Esophagus muscularis mucosa (tissue), 4 donors: Measurements from ENCODE around the gene NINJ2. TPM values are rescaled to one million over a fixed set of nuclear protein-coding genes. Genes with fewer than 3 reads are reported as not detected.

ENCODE experiments used
- DNase-seq: peaks from one replicate; pipeline ENCODE4 v3.0.0-alpha.2; 2017; ENCODE audit errors: extremely low spot score
- H3K27ac ChIP-seq, 4 donors: fragments of 200-600 bp; sonication (generic); replicated peaks in 1 of 4; 1 replicate in 3 of 4; 2 replicates in 1 of 4; pipeline ENCODE4 v1.5.1; 2016 to 2019; ENCODE audit warnings: mild to moderate bottlenecking in 1 of 4
- H3K27me3 ChIP-seq, 4 donors: fragments of 200-600 bp; sonication (generic); one replicate each; pipeline versions ENCODE4 v1.5.1 to v1.6.0; 2016 to 2019
- H3K36me3 ChIP-seq, 4 donors: fragments of 200-600 bp; sonication (generic); one replicate each; pipeline ENCODE4 v1.5.1; 2016 to 2019
- H3K4me1 ChIP-seq, 4 donors: fragments of 200-600 bp; sonication (generic); one replicate each; pipeline ENCODE4 v1.5.1; 2016 to 2019
- H3K4me3 ChIP-seq, 4 donors: fragments of 200-600 bp; sonication (generic); 1 replicate in 2 of 4; 2 replicates in 2 of 4; pipeline ENCODE4 v1.5.1; 2016 to 2019; ENCODE audit warnings: mild to moderate bottlenecking in 4 of 4, moderate library complexity in 1 of 4
- H3K9me3 ChIP-seq, 4 donors: fragments of 200-600 bp; sonication (generic); 1 replicate in 3 of 4; 2 replicates in 1 of 4; pipeline ENCODE4 v1.5.1; 2016 to 2019
- EP300 ChIP-seq: sonication (generic); formaldehyde crosslinking; IDR thresholded peaks from one replicate; pipeline ENCODE4 v1.6.1; 2017; ENCODE audit warnings: antibody characterized with exemption
- POLR2A ChIP-seq: fragments of 450-650 bp; IDR thresholded peaks from one replicate; pipeline ENCODE4 v1.6.1; 2017; ENCODE audit warnings: antibody characterized with exemption, moderate library complexity, mild to moderate bottlenecking, low read depth
- POLR2AphosphoS5 ChIP-seq, 2 donors: sonication (generic); formaldehyde crosslinking; IDR thresholded peaks; one replicate each; pipeline ENCODE4 v1.6.1; 2017; ENCODE audit warnings: antibody characterized with exemption in 2 of 2
- WGBS: methylation state at CpG from one replicate; pipeline ENCODE4 v1.1.5; 2018; 5-methylcytosine and 5-hydroxymethylcytosine counted together
- intact Hi-C: fragments of 100-400 bp; cut with DNase I; formaldehyde crosslinking; loops from one replicate; pipeline ENCODE4 v1.15.1; 2023
- total RNA-seq, 4 donors: library from RNA; depleted of rRNA; stranded (reverse); fragments of >200 nt; gene quantifications; one replicate each; pipeline versions ENCODE4 v1.1.0 to v1.2.1, GENCODE V29; 2016
- TF ChIP-seq, protein P1 (sequence below), 3 experiments: fragments of 200-600 bp in 2 of 3; fragments of 450-650 bp in 1 of 3; sonication (generic) in 2 of 3; IDR thresholded peaks; one replicate each; pipeline ENCODE4 v1.5.1; 2017 to 2019; ENCODE audit warnings: antibody characterized with exemption in 3 of 3, mild to moderate bottlenecking in 2 of 3, moderate library complexity in 1 of 3

Gene NINJ2
- total RNA-seq, 4 donors from 2014 or later = 2.9 to 11.1 (median 7.1) TPM

GRCh38 chr12:604956-605355, 58.3 kb downstream of the NINJ2 start:
- WGBS = 81% methylated on average over 7 of the region's 7 CpGs
- Histone ChIP-seq H3K27ac (no peak overlapping the region), H3K36me3 (no peaks in the 10 kb centered on the region), H3K4me3 (no peak overlapping the region), H3K27me3 (no peaks in the 10 kb centered on the region), H3K9me3 (no peaks in the 10 kb centered on the region), H3K4me1 (peaks cover 10 to 24% (median 19%) of the 10 kb centered on the region in 4 donors)
- intact Hi-C loops = no loop called here
- DNase-seq = no peak
- no peak for TF ChIP-seq EP300
- TF ChIP-seq POLR2A = no peak
- TF ChIP-seq, protein P1, sequence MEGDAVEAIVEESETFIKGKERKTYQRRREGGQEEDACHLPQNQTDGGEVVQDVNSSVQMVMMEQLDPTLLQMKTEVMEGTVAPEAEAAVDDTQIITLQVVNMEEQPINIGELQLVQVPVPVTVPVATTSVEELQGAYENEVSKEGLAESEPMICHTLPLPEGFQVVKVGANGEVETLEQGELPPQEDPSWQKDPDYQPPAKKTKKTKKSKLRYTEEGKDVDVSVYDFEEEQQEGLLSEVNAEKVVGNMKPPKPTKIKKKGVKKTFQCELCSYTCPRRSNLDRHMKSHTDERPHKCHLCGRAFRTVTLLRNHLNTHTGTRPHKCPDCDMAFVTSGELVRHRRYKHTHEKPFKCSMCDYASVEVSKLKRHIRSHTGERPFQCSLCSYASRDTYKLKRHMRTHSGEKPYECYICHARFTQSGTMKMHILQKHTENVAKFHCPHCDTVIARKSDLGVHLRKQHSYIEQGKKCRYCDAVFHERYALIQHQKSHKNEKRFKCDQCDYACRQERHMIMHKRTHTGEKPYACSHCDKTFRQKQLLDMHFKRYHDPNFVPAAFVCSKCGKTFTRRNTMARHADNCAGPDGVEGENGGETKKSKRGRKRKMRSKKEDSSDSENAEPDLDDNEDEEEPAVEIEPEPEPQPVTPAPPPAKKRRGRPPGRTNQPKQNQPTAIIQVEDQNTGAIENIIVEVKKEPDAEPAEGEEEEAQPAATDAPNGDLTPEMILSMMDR (IDR thresholded peaks at IDR 0.05) = no peak
- TF ChIP-seq POLR2AphosphoS5 (IDR thresholded peaks at IDR 0.05) = no peak

GRCh38 chr12:602700-603068, 60.6 kb downstream of the NINJ2 start:
- no peaks in the 10 kb centered on the region for H3K36me3 ChIP-seq
- no peak for TF ChIP-seq EP300
- TF ChIP-seq POLR2A = no peak
- TF ChIP-seq, protein P1 (IDR thresholded peaks at IDR 0.05) = no peak
- no peak for TF ChIP-seq POLR2AphosphoS5 (IDR thresholded peaks at IDR 0.05)
- DNase-seq = no peak
- no peak overlapping the region for H3K27ac ChIP-seq
- H3K4me3 ChIP-seq = no peak overlapping the region
- H3K4me1 ChIP-seq = peaks cover 3 to 19% (median 5%) of the 10 kb centered on the region in 4 donors
- H3K27me3 ChIP-seq = no peaks in the 10 kb centered on the region
- no peaks in the 10 kb centered on the region for H3K9me3 ChIP-seq
- intact Hi-C loops = no loop called here

DNA sequence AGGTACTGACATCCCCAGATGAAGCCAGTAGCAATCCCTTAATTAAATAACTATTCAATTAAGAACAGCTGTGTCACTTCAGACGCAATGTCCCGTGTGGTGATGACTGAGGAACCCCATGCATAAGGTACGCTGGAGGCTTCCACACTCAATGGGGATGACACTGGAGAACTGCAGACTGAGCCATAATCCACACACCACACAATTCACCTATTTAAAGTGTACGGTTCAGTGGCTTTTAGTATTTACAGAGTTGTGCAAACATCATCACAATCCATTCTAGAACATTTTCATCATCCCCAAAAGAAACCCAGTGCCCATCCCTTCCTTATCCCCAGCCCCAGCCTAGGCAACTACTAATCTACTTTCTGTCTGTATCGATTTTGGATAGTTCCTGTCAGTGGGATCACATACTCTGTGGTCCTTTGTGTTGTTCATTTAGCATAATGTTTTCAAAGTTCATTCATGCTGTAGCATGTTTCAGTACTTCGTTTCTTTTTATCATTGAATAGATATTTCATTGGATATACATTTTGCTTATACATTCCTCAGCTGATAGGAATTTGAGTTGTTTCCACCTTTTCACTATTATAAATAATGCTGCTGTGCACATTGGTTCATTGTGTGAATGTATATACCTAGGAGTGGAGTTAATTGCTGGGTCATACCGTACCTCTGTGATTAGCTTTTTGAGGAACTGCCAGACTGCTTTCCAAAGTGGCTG, 61.1 kb downstream of the NINJ2 start:
- Histone ChIP-seq H3K27ac (no peak overlapping the region), H3K27me3 (no peaks in the 10 kb centered on the region), H3K4me1 (peaks cover 0 to 15% (median under 1%) of the 10 kb centered on the region in 4 donors), H3K4me3 (no peak overlapping the region), H3K9me3 (no peaks in the 10 kb centered on the region), H3K36me3 (no peaks in the 10 kb centered on the region)
- WGBS = 84% methylated on average over 7 of the region's 7 CpGs
- intact Hi-C loops = no loop called here
- TF ChIP-seq, protein P1 (IDR thresholded peaks at IDR 0.05) = no peak
- TF ChIP-seq POLR2AphosphoS5 (IDR thresholded peaks at IDR 0.05) (no peak), EP300 (no peak), POLR2A (no peak)
- DNase-seq = no peak

GRCh38 chr12:599756-600155, 63.5 kb downstream of the NINJ2 start:
- no peak overlapping the region for H3K27ac ChIP-seq
- TF ChIP-seq, protein P1 (IDR thresholded peaks at IDR 0.05) = no peak
- TF ChIP-seq EP300 (no peak), POLR2AphosphoS5 (IDR thresholded peaks at IDR 0.05) (no peak), POLR2A (no peak)
- no peak overlapping the region for H3K4me3 ChIP-seq
- intact Hi-C loops = no loop called here
- WGBS = 91% methylated on average over 7 of the region's 13 CpGs
- H3K4me1 ChIP-seq = peaks cover 0 to 8% (median 0%) of the 10 kb centered on the region in 4 donors
- no peaks in the 10 kb centered on the region for H3K36me3 ChIP-seq
- H3K27me3 ChIP-seq = no peaks in the 10 kb centered on the region
- DNase-seq = no peak
- no peaks in the 10 kb centered on the region for H3K9me3 ChIP-seq
